ENCODE measurements around the gene ZNF429. TPM values are rescaled to one million over a fixed set of nuclear protein-coding genes. Genes with fewer than 3 reads are reported as not detected.

ZNF429 gene
- not detected in 5 replicates for total RNA-seq (2022; extraction: Qiagen RNA extraction)

GRCh38 chr19:21505459-21506451 lies at the start of gene ZNF429:
TSS of gene ZNF429 (plus strand) at chr19:21505602. CDS start at chr19:21505772, 170 bp downstream.

Other genes starting within 250 kb of the ZNF429 start
- gene ZNF708, start 176.2 kb upstream of the ZNF429 start, total RNA-seq (2022; extraction: Qiagen RNA extraction) = 0.79 to 1.4 TPM (median 0.90 TPM) in 5 replicates
- gene ZNF738, start 146.6 kb upstream of the ZNF429 start, total RNA-seq (2022; extraction: Qiagen RNA extraction) = 0.86 to 1.1 TPM (median 1.0 TPM) in 5 replicates
- 0.01 to 0.14 TPM (median 0.07 TPM) in 5 replicates for gene ZNF493, start 108.5 kb upstream of the ZNF429 start, total RNA-seq (2022; extraction: Qiagen RNA extraction)